Measurements from ENCODE around the gene SERINC3. TPM values are rescaled to one million over a fixed set of nuclear protein-coding genes. Genes with fewer than 3 reads are reported as not detected.

Gene SERINC3
- total and polyA plus RNA-seq, 8 donors = 14.5 to 52.1 (median 31.3) TPM

- H3K27ac ChIP-seq = no peak overlapping the region
- no peak for TF ChIP-seq CTCF (IDR thresholded peaks at IDR 0.05)
- intact Hi-C loops (cut with DNase I) = no loop called here
- no peaks in the 10 kb centered on the region for H3K27me3 ChIP-seq
- 67 to 74% methylated on average over 2 of the region's 2 CpGs for WGBS, 2 donors
- H3K36me3 ChIP-seq = peaks cover 5 to 30% (median 7%) of the 10 kb centered on the region in 3 donors
- no peaks in the 10 kb centered on the region for H3K9me3 ChIP-seq
- FAIRE-seq (no peak), ATAC-seq (no peak), DNase-seq (no peak)
- no peaks in the 10 kb centered on the region for H3K4me1 ChIP-seq
- H3K4me3 ChIP-seq = no peak overlapping the region
Measured at GRCh38 chr20:44485830-44486198, 36.1 kb downstream of the SERINC3 start.

GRCh38 chr20:44485078-44485829 is 36.6 kb downstream of the SERINC3 start:
- Histone ChIP-seq H3K27ac (no peak overlapping the region), H3K4me3 (no peak overlapping the region), H3K27me3 (no peaks in the 10 kb centered on the region), H3K4me1 (no peaks in the 10 kb centered on the region), H3K9me3 (no peaks in the 10 kb centered on the region), H3K36me3 (peaks cover 5 to 28% (median 7%) of the 10 kb centered on the region in 3 donors)
- 85% methylated on average over 7 of the region's 7 CpGs for WGBS, 2 donors
- FAIRE-seq (no peak), ATAC-seq (no peak), DNase-seq (no peak)
- TF ChIP-seq CTCF (IDR thresholded peaks at IDR 0.05) = no peak
- intact Hi-C loops (cut with DNase I) = no loop called here

- WGBS, 2 donors = 90 to 92% methylated on average over 5 of the region's 5 CpGs
- no peak for ATAC-seq
Measured at GRCh38 chr20:44483112-44483511, 38.8 kb downstream of the SERINC3 start.

GRCh38 chr20:44481719-44482416 is 40.0 kb downstream of the SERINC3 start:
- H3K4me1 ChIP-seq = no peaks in the 10 kb centered on the region
- H3K36me3 ChIP-seq = peaks cover 0 to 7% (median 4%) of the 10 kb centered on the region in 3 donors
- H3K27me3 ChIP-seq = no peaks in the 10 kb centered on the region
- ATAC-seq (no peak), DNase-seq (no peak), FAIRE-seq (no peak)
- WGBS, 2 donors = 69 to 78% methylated on average over 6 of the region's 6 CpGs
- no peak overlapping the region for H3K27ac ChIP-seq
- intact Hi-C loops (cut with DNase I) = no loop called here
- no peak overlapping the region for H3K4me3 ChIP-seq
- no peak for TF ChIP-seq CTCF (IDR thresholded peaks at IDR 0.05)
- no peaks in the 10 kb centered on the region for H3K9me3 ChIP-seq

More at GRCh38 chr20:44483112-44483511, 38.8 kb downstream of the SERINC3 start:
- intact Hi-C loops (cut with DNase I) = no loop called here
- FAIRE-seq (no peak), DNase-seq (no peak)
- Histone ChIP-seq H3K36me3 (peaks cover 0 to 8% (median 4%) of the 10 kb centered on the region in 3 donors), H3K4me1 (no peaks in the 10 kb centered on the region), H3K27me3 (no peaks in the 10 kb centered on the region), H3K4me3 (no peak overlapping the region), H3K27ac (no peak overlapping the region), H3K9me3 (no peaks in the 10 kb centered on the region)
- TF ChIP-seq CTCF (IDR thresholded peaks at IDR 0.05) = no peak

- no peak for TF ChIP-seq CTCF (IDR thresholded peaks at IDR 0.05)
- intact Hi-C loops (cut with DNase I) = no loop called here
- no peak for FAIRE-seq
- ATAC-seq = no peak
- WGBS, 2 donors = 91% methylated on average over 18 of the region's 18 CpGs
- Histone ChIP-seq H3K4me3 (no peak overlapping the region), H3K36me3 (peaks cover 0 to 7% (median 4%) of the 10 kb centered on the region in 3 donors), H3K27ac (no peak overlapping the region), H3K4me1 (peaks cover 0 to 3% (median 0%) of the 10 kb centered on the region in 3 donors), H3K27me3 (no peaks in the 10 kb centered on the region), H3K9me3 (no peaks in the 10 kb centered on the region)
- no peak for DNase-seq
Measured at GRCh38 chr20:44480097-44480496, 41.8 kb downstream of the SERINC3 start.
